CD4-positive, alpha-beta T cell treated with Interferon gamma for 1 hour (primary cell): ENCODE data around the gene FSCN2.
A peak's percentile ranks its signal among the peaks of the same experiment; 100 is the strongest.
"Not testable (repeated sequence)": the region's sequence is repeated elsewhere in the genome, so short reads cannot be mapped to it uniquely, and the experiment has no call there.

ENCODE experiments used
- DNase-seq: peaks from one replicate; pipeline ENCODE4 v3.0.0-alpha.2; 2020

Gene FSCN2

GRCh38 chr17:81528651-81529436 is 667 bp downstream of the FSCN2 start:
- no peak for DNase-seq

- DNase-seq = no peak
Observed at GRCh38 chr17:81529437-81529803, 1.2 kb downstream of the FSCN2 start.

GRCh38 chr17:81531013-81531412 is 2.8 kb downstream of the FSCN2 start:
- DNase-seq = not testable (repeated sequence)

- not testable (repeated sequence) for DNase-seq
Observed at GRCh38 chr17:81531998-81532404, 3.8 kb downstream of the FSCN2 start.

GRCh38 chr17:81532490-81533287 is 4.5 kb downstream of the FSCN2 start:
- DNase-seq = no peak

GRCh38 chr17:81533339-81534141 is 5.4 kb downstream of the FSCN2 start:
- no peak for DNase-seq

GRCh38 chr17:81534157-81535006 is 6.2 kb downstream of the FSCN2 start:
- no peak for DNase-seq

- DNase-seq = no peak
Observed at GRCh38 chr17:81535007-81535328, 6.8 kb downstream of the FSCN2 start.

- no peak for DNase-seq
Observed at GRCh38 chr17:81535480-81536298, 7.5 kb downstream of the FSCN2 start.

GRCh38 chr17:81536299-81537290 is 8.4 kb downstream of the FSCN2 start:
- no peak for DNase-seq

GRCh38 chr17:81537343-81537855 is 9.2 kb downstream of the FSCN2 start:
- peak; percentile 56 for DNase-seq

- DNase-seq = no peak
Observed at GRCh38 chr17:81537856-81538555, 9.8 kb downstream of the FSCN2 start.

- no peak for DNase-seq
Observed at GRCh38 chr17:81538651-81539570, 10.7 kb downstream of the FSCN2 start.

GRCh38 chr17:81539571-81539900 is 11.4 kb downstream of the FSCN2 start:
- no peak for DNase-seq

GRCh38 chr17:81539961-81540675 is 11.9 kb downstream of the FSCN2 start:
- DNase-seq = no peak

- no peak for DNase-seq
Observed at GRCh38 chr17:81540676-81541027, 12.5 kb downstream of the FSCN2 start.

GRCh38 chr17:81541123-81541522 is 12.9 kb downstream of the FSCN2 start:
- no peak for DNase-seq
